SK-N-SH (cell line): ENCODE results near the gene HES6.

Experiments
- CTCF ChIP-seq: fragments of 200-600 bp; sonication (generic); IDR thresholded peaks from 2 replicates; pipeline ENCODE4 v1.6.1; 2017; ENCODE audit warnings: antibody characterized with exemption, mild to moderate bottlenecking, moderate library complexity
- USF1 ChIP-seq: IDR thresholded peaks from 2 replicates; pipeline ENCODE4 v1.4.0; 2012; ENCODE audit warnings: low read depth, borderline replicate concordance
- YY1 ChIP-seq: IDR thresholded peaks from 2 replicates; pipeline ENCODE4 v1.4.0; 2012; ENCODE audit warnings: low read depth, mild to moderate bottlenecking

DNA sequence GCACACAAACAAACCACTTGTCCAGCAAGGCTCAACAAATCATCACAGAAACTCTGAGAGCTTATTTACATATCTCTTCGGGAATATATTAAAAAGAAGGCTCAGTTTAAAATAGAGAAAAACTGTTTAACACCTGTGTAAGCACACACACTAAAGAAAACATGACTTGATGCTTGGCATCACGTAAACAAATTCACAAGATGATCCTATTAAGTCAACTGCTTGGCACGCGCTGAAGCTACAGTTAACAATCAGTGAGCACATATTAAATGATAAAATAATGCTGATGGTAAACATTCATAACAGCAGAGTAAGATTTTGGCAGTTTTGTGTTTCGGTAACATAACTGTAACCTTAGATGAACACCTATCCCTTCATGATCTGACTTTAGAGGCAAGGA is 4.3 kb upstream of the HES6 start:
- TF ChIP-seq CTCF (no peak), YY1 (no peak), USF1 (no peak)
